HFFc6 (cell line): ENCODE measurements around the gene PACRG. TPM values are rescaled to one million over a fixed set of nuclear protein-coding genes. Genes with fewer than 3 reads are reported as not detected.

Source experiments
- DNase-seq: peaks from one replicate; pipeline ENCODE4 v3.0.0-alpha.2; 2018
- H3K27ac Mint-ChIP-seq: 2 replicates; pipeline ENCODE4 v1.8.0; 2020; ENCODE audit warnings: mild to moderate bottlenecking, mixed read lengths
- H3K27me3 Mint-ChIP-seq: 2 replicates; pipeline ENCODE4 v1.8.0; 2021; ENCODE audit warnings: mild to moderate bottlenecking, moderate library complexity, mixed read lengths; ENCODE audit not compliant: insufficient read depth
- H3K36me3 Mint-ChIP-seq: 2 replicates; pipeline ENCODE4 v1.8.0; 2021; ENCODE audit warnings: low read depth, mixed read lengths
- H3K4me1 Mint-ChIP-seq: 2 replicates; pipeline ENCODE4 v1.8.0; 2020; ENCODE audit warnings: low read depth, mixed read lengths
- H3K4me3 Mint-ChIP-seq: 2 replicates; pipeline ENCODE4 v1.8.0; 2020; ENCODE audit warnings: mild to moderate bottlenecking, moderate library complexity, mixed read lengths
- H3K9me3 Mint-ChIP-seq: 2 replicates; pipeline ENCODE4 v1.8.0; 2020; ENCODE audit warnings: mild to moderate bottlenecking, mixed read lengths
- CTCF ChIP-seq: fragments of 200-600 bp; sonication (generic); IDR thresholded peaks from 2 replicates; pipeline ENCODE4 v1.5.0; 2021; ENCODE audit warnings: antibody characterized with exemption, mild to moderate bottlenecking
- total RNA-seq, 6 experiments: library from RNA; stranded (reverse); fragmentation: NEBNext Ultra II Directional; extraction: Animal tissue kit (Norgen Biotek cat#: 25700); gene quantifications; 2 replicates in 1 of 6; 3 replicates in 5 of 6; pipeline ENCODE4 v1.2.3, GENCODE V29; 2021

Gene PACRG
- total RNA-seq, 6 experiments from 2014 or later = not detected

GRCh38 chr6:163177892-163178420 lies 450.2 kb downstream of the PACRG start:
- peaks cover 13% of the 10 kb centered on the region; the same call in 1 of the 2 replicates for H3K4me1 Mint-ChIP-seq
- no peaks in the 10 kb centered on the region; the same call in 1 of the 2 replicates for H3K9me3 Mint-ChIP-seq

GRCh38 chr6:163179061-163179460 lies 451.3 kb downstream of the PACRG start:
- H3K27me3 Mint-ChIP-seq = peaks cover 7% of the 10 kb centered on the region
- no peak overlapping the region for H3K4me3 Mint-ChIP-seq
- H3K9me3 Mint-ChIP-seq = no peaks in the 10 kb centered on the region; the same call in 1 of the 2 replicates
- peaks cover 13% of the 10 kb centered on the region; the same call in 1 of the 2 replicates for H3K4me1 Mint-ChIP-seq
- H3K36me3 Mint-ChIP-seq = no peaks in the 10 kb centered on the region
- DNase-seq = no peak
- no peak overlapping the region for H3K27ac Mint-ChIP-seq
- no peak for TF ChIP-seq CTCF

More at GRCh38 chr6:163177892-163178420, 450.2 kb downstream of the PACRG start:
- H3K27ac Mint-ChIP-seq = no peak overlapping the region
- H3K27me3 Mint-ChIP-seq = peaks cover 7% of the 10 kb centered on the region
- TF ChIP-seq CTCF = no peak
- no peak for DNase-seq
- no peaks in the 10 kb centered on the region for H3K36me3 Mint-ChIP-seq
- H3K4me3 Mint-ChIP-seq = no peak overlapping the region

DNA sequence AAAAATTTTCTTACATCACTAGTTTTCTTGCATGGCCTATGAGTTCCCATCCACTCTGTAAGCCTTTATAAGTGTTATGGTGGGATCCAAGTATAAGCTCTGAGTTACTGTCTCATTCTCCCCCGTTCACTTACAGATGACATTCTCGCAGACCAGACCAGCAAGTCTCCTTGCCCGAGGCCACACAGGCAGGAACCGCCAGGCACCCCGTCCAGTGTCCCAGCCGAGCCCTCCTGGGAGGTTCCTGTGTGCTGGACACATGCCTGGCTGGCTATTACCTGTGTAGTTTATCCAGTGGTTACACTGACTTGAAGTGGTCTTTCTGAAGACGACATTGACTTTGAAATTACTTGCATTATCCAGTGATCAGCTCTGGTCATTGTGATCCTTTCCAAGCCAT lies 451.9 kb downstream of the PACRG start:
- H3K4me1 Mint-ChIP-seq = peaks cover 13% of the 10 kb centered on the region; the same call in 1 of the 2 replicates
- no peak for TF ChIP-seq CTCF
- H3K27me3 Mint-ChIP-seq = peaks cover 7% of the 10 kb centered on the region
- H3K4me3 Mint-ChIP-seq = no peak overlapping the region
- no peaks in the 10 kb centered on the region; the same call in 1 of the 2 replicates for H3K9me3 Mint-ChIP-seq
- no peaks in the 10 kb centered on the region for H3K36me3 Mint-ChIP-seq
- DNase-seq = no peak
- H3K27ac Mint-ChIP-seq = no peak overlapping the region

DNA sequence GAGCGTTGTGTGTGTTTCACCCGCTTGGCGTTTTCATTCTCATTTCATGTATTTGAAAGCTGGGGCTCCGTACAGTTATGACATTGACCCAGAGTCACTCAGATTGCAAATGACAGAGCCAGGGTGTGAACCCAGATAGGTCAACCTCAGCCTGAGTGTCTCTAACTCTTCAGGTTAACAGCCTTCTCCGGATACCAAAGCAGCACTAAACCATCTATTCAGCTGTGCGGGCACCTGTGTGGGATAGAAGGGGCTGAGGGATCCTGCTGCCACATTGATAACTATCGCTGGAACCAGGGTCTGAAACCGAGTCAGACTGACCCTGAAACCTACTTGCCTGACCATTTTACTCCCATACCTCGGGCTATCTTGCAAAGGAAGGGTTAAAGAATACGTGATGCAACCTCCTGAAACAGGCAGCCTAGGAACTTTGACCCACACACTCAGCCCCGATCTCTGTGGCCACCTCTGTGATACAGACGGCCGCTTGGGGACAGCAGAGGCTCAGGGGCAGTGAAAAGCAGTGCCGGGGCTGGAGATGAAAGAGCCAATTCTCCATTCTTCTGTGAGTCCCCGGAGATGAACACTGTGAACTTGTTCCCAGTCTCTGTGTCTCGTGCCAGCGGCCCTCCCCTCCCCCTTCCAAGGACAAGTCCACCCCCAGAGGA lies 453.2 kb downstream of the PACRG start:
- no peak overlapping the region; the same call in 1 of the 2 replicates for H3K4me3 Mint-ChIP-seq
- H3K4me1 Mint-ChIP-seq = peaks cover 13% of the 10 kb centered on the region; the same call in 1 of the 2 replicates
- no peak for DNase-seq
- no peaks in the 10 kb centered on the region for H3K36me3 Mint-ChIP-seq
- H3K27me3 Mint-ChIP-seq = peaks cover 3% of the 10 kb centered on the region; the same call in 1 of the 2 replicates
- TF ChIP-seq CTCF = peak; percentile 58
- no peak overlapping the region for H3K27ac Mint-ChIP-seq
- no peaks in the 10 kb centered on the region; the same call in 1 of the 2 replicates for H3K9me3 Mint-ChIP-seq

DNA sequence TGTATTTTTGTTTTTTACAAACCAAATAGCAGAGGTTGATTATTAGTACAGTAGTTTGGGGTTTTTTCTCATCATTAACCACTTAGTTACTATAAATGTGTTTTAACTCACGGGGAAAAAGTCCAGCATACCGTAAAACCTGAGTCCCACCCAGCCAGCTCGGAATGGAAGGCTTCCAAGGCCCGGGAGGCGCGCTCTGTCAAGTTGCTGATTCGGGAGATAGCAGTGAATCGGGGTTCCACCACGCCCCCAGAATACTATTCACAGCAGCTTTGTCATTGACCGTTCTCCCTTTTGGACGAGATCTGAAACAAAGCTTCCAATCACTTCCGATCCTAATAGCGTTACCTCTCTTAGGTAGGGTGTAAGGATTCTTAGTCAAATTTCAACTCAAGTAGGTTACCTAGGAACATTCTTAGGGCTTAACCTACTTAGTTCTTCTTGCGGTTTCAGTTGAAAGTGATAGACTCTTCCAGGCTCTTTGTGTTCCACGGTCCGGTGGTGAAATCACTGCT lies 453.9 kb downstream of the PACRG start:
- no peak for TF ChIP-seq CTCF
- H3K4me1 Mint-ChIP-seq = peaks cover 13% of the 10 kb centered on the region; the same call in 1 of the 2 replicates
- no peak overlapping the region; the same call in 1 of the 2 replicates for H3K4me3 Mint-ChIP-seq
- H3K27me3 Mint-ChIP-seq = peaks cover 5% of the 10 kb centered on the region; the same call in 1 of the 2 replicates
- no peak overlapping the region for H3K27ac Mint-ChIP-seq
- H3K9me3 Mint-ChIP-seq = peaks cover 4% of the 10 kb centered on the region; the same call in 1 of the 2 replicates
- H3K36me3 Mint-ChIP-seq = no peaks in the 10 kb centered on the region; the same call in 1 of the 2 replicates
- no peak for DNase-seq
